AG04449 (cell line): ENCODE measurements around the gene ZSCAN25.
A peak's percentile ranks its signal among the peaks of the same experiment; 100 is the strongest.

ENCODE experiments used
- CTCF ChIA-PET: fragments of 350-600 bp; formaldehyde crosslinking; extraction: SDS; loops from one replicate; lab custom pipeline; 2021; ENCODE audit warnings: antibody characterized with exemption; lab: Yijun Ruan, JAX
- POLR2A ChIA-PET: fragments of 400-600, 350-600 bp; formaldehyde crosslinking; extraction: SDS; loops from one replicate; lab custom pipeline; 2020; ENCODE audit warnings: antibody characterized with exemption, inconsistent platforms; lab: Yijun Ruan, JAX
- DNase-seq: peaks from one replicate; pipeline ENCODE4 v3.0.0-alpha.2; 2010; ENCODE audit warnings: low read depth, low spot score
- H3K4me3 ChIP-seq: 2 replicates; pipeline ENCODE4 v1.5.1; 2011; ENCODE audit warnings: low read depth, mild to moderate bottlenecking, control low read depth, low read length
- CTCF ChIP-seq: IDR thresholded peaks from one replicate; pipeline ENCODE4 v1.5.1; 2011; ENCODE audit warnings: mild to moderate bottlenecking, moderate library complexity, low read length, control low read depth, inconsistent platforms; ENCODE audit not compliant: insufficient read depth; ENCODE audit errors: missing control alignments

Gene ZSCAN25

GRCh38 chr7:99614495-99614894 is 2.3 kb upstream of the ZSCAN25 start:
- TF ChIP-seq CTCF, result no peak
- H3K4me3 ChIP-seq, result no peak overlapping the region
- no peak for DNase-seq
- ChIA-PET POLR2A (no interaction called here), CTCF (no interaction called here)

GRCh38 chr7:99615989-99616358 is 772 bp upstream of the ZSCAN25 start:
- H3K4me3 ChIP-seq, result peak overlapping the region; percentile 92
- POLR2A ChIA-PET, result interaction anchor here (0.6 to 1.6 kb wide), 5 partner anchors 26 to 111 kb away, joined by 3 to 5 read pairs (median 3); partner anchors contain the start of genes ZKSCAN5 and ZNF655
- DNase-seq, result no peak
- no peak for TF ChIP-seq CTCF
- CTCF ChIA-PET, result interaction anchor here (0.6 to 2.9 kb wide), 11 partner anchors 9 to 101 kb away, joined by 3 to 17 read pairs (median 4); partner anchors contain the start of gene TMEM225B

GRCh38 chr7:99617192-99617781 is 541 bp downstream of the ZSCAN25 start:
- ChIA-PET CTCF (interaction anchor here (0.7 to 2.9 kb wide), 13 partner anchors 8 to 227 kb away, joined by 3 to 17 read pairs (median 3); partner anchors contain the start of gene ZKSCAN5), POLR2A (interaction anchor here (1.0 to 1.6 kb wide), 4 partner anchors 25 to 117 kb away, joined by 3 to 5 read pairs (median 4); partner anchors contain the start of genes ZKSCAN5 and ZNF394)
- no peak for DNase-seq
- TF ChIP-seq CTCF, result no peak
- peak overlapping the region; percentile 92 for H3K4me3 ChIP-seq

- peak; percentile 55 for DNase-seq
- no peak for TF ChIP-seq CTCF
- ChIA-PET CTCF (interaction anchor here (1.3 kb wide), 1 partner anchor 119 kb away, joined by 3 read pairs; no protein-coding TSS in a partner anchor), POLR2A (no interaction called here)
- H3K4me3 ChIP-seq, result no peak overlapping the region
Observed at GRCh38 chr7:99618726-99619125, 2.0 kb downstream of the ZSCAN25 start.

- CTCF ChIA-PET, result no interaction called here
- POLR2A ChIA-PET, result no interaction called here
- TF ChIP-seq CTCF, result no peak
- DNase-seq, result no peak
- no peak overlapping the region for H3K4me3 ChIP-seq
Observed at GRCh38 chr7:99619571-99620130, 2.9 kb downstream of the ZSCAN25 start.

GRCh38 chr7:99621271-99621670 is 4.5 kb downstream of the ZSCAN25 start:
- ChIA-PET POLR2A (no interaction called here), CTCF (interaction anchor here (0.8 to 2.2 kb wide), 2 partner anchors 9 to 20 kb away, joined by 3 to 6 read pairs; no protein-coding TSS in a partner anchor)
- no peak for TF ChIP-seq CTCF
- H3K4me3 ChIP-seq, result no peak overlapping the region
- DNase-seq, result no peak
